ENCODE measurements around the gene PAFAH2.

The PAFAH2 gene

DNA sequence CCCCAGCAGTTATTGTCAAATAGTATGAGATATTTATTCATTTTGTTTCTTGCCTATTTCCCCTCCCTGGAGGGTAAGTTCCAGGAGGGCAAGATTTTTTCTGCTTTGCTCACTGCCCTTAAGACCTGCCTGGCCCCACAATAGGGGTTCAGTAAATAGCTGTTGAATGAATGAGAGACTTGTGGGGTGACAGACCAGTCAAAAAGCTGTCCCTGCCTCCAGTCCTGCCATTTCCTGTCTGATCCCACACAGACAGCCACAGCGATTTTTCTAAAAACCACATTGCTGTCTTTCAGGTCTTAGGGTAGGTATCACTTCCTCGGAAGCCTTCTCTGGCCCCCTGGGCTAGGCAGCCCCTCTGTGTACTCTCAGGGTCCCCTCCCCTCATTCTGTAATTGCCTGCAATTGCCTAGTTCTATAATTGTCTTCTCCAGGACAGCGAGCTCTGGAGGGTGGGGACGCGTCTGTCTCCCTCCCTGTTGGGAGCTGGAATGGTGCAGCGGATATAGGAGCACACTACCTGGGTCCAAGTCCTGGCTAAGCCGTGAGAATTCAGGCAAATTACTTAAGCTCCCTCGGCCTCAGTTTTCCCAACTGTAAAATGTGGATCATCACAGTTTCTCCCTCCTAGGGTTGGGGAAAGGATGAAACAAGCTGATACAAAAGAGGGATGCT lies 21.9 kb upstream of the PAFAH2 start:
- H3K4me3 ChIP-seq (ENCODE audit: low read depth, low read length), result no peak overlapping the region

DNA sequence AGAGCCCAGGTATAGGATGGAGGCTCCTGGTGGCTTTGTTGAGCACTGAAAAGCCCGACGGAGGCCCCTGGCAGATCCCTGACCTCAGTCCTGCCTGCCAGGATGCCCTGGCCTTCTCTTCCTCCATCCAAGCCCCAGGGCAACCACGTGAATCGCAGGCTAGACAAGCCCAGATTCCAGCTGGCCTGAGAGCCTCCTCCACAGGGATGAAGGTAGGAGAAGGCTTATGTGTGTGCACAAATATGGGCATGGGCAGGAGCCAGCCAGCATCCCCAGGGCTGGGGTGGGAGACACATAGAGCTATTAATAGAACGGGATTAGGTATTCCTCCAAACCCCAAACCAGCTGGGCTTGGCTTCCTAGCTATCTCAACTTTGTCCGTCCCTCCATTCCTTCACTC lies 19.7 kb upstream of the PAFAH2 start:
- TF ChIP-seq, protein P1, sequence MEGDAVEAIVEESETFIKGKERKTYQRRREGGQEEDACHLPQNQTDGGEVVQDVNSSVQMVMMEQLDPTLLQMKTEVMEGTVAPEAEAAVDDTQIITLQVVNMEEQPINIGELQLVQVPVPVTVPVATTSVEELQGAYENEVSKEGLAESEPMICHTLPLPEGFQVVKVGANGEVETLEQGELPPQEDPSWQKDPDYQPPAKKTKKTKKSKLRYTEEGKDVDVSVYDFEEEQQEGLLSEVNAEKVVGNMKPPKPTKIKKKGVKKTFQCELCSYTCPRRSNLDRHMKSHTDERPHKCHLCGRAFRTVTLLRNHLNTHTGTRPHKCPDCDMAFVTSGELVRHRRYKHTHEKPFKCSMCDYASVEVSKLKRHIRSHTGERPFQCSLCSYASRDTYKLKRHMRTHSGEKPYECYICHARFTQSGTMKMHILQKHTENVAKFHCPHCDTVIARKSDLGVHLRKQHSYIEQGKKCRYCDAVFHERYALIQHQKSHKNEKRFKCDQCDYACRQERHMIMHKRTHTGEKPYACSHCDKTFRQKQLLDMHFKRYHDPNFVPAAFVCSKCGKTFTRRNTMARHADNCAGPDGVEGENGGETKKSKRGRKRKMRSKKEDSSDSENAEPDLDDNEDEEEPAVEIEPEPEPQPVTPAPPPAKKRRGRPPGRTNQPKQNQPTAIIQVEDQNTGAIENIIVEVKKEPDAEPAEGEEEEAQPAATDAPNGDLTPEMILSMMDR (IDR thresholded peaks at IDR 0.05; ENCODE audit: borderline replicate concordance, insufficient read depth, low read depth, low read length), result no peak
- H3K4me3 ChIP-seq (ENCODE audit: low read depth, low read length), result no peak overlapping the region

More for the DNA sequence above, 21.9 kb upstream of the PAFAH2 start:
- TF ChIP-seq, protein P1 (IDR thresholded peaks at IDR 0.05; ENCODE audit: borderline replicate concordance, insufficient read depth, low read depth, low read length), result no peak

DNA sequence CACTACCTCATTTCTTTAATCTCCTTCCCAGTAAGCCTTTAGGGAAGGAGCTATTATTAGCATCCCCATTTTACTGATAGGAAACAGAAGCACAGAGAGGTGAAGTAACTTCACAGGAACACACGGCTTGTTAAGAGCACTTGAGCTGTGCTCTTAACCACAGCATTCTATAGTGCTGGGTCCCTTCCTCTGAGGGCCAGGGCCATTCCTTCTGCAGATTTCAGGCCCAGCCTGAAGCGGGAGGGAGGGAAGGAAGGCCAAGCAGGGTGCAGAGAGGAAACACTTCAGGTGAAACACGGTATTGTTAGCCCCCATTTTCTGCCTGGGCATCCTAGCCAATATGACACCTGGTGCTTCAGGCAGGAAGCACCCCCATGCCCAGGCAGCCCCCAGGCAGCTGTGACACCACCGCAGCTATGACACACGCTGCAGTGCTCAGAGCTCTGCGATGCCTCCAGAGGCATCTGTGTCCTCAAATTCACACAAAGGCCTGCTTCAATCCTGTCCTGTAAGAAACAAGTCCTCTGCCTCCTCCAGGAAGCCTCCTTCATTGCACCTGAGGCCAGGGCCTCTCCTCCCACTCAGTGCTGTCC lies 19.2 kb upstream of the PAFAH2 start:
- no peak overlapping the region for H3K4me3 ChIP-seq (ENCODE audit: low read depth, low read length)
- TF ChIP-seq, protein P1 (IDR thresholded peaks at IDR 0.05; ENCODE audit: borderline replicate concordance, insufficient read depth, low read depth, low read length), result no peak

DNA sequence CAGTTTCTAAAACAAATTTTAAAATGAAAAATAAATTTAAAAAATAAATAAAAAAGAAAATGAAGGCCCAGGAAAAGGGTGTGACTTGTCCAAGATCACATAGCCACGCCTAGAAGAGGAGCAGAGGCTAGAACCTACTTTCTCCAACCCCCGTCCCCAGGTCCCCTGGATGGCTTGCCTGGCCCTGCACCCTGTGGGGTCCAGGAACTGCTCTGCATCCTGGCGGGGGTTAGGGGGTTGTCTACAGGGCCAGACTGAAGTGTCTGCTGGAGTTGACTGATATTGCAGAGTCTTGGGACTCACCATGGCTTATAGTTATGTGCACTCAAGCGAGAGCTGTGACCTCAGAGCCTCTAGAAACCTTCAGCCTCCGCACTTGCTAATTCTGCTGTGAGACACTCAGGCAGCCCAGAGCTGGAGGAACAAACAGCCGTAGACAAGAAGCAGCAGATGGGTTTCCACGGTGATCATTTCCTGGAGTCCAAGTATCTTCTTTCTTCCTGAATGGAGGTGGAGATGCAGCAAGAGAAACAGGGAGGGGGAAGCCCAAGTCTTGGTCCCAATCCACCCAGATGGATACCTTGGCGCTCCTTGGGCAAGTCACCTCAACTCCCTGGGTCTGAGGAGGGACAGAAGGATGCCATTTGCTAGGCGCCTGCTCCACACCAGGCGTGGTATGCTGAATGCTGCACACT lies 18.5 kb upstream of the PAFAH2 start:
- no peak overlapping the region for H3K4me3 ChIP-seq (ENCODE audit: low read depth, low read length)
- TF ChIP-seq, protein P1 (IDR thresholded peaks at IDR 0.05; ENCODE audit: borderline replicate concordance, insufficient read depth, low read depth, low read length), result no peak

DNA sequence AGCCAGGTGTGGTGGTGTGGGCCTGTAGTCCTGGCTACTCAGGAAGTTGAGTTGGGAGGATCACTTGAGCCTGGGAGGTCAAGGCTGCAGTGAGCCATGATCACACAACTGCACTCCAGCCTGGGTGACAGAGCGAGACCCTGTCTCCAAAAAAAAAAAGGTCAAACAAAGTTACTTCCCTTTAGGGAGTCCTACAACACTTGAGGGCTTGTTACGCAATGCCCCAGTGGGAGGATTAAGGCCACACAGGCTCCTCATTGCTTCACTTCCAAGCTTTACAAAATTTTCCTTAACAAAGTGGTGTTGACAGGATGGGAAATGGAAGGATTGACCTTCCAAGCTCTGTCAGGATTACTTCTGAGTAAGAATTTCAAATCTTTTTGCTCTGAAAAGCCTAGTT lies 17.5 kb upstream of the PAFAH2 start:
- TF ChIP-seq, protein P1 (IDR thresholded peaks at IDR 0.05; ENCODE audit: borderline replicate concordance, insufficient read depth, low read depth, low read length), result no peak
- no peak overlapping the region for H3K4me3 ChIP-seq (ENCODE audit: low read depth, low read length)

DNA sequence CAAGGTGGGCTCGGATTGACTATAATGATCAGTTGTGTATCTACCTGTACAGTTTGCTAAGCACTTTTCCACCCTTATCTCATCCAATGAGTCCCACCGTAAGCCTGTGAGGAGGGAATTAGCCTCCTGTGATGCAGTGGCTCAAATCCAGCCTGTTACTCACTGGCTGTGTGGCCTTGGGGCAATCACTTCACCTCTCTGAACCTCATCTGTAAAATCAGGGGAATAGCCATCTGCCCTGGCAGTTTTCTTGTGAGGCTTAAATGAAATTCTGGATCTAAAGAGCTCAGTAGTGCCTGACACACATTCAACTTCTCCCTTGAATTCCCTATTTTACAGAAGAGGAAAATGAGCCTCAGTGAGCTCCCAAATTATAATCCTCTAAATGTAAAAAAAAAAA lies 16.3 kb upstream of the PAFAH2 start:
- H3K4me3 ChIP-seq (ENCODE audit: low read depth, low read length), result no peak overlapping the region
- TF ChIP-seq, protein P1 (IDR thresholded peaks at IDR 0.05; ENCODE audit: borderline replicate concordance, insufficient read depth, low read depth, low read length), result no peak
